ENCODE results near the gene SLCO2B1. TPM values are rescaled to one million over a fixed set of nuclear protein-coding genes. Genes with fewer than 3 reads are reported as not detected.

The SLCO2B1 gene
- total and polyA plus RNA-seq, 2 experiments from 2014 or later: 0.07 TPM; not detected in 1

- Histone ChIP-seq H3K27me3 (peaks cover 19% of the 10 kb centered on the region), H3K4me3 (no peak overlapping the region), H3K36me3 (no peaks in the 10 kb centered on the region), H3K4me1 (ENCODE audit: low read depth) (no peaks in the 10 kb centered on the region), H3K27ac (no peak overlapping the region), H3K9me3 (ENCODE audit: low read depth) (no peaks in the 10 kb centered on the region)
- DNase-seq (ENCODE audit: low read depth in 1 of 2, low spot score in 1 of 2): peak; percentile 88 to 96
- TF ChIP-seq, protein P1, sequence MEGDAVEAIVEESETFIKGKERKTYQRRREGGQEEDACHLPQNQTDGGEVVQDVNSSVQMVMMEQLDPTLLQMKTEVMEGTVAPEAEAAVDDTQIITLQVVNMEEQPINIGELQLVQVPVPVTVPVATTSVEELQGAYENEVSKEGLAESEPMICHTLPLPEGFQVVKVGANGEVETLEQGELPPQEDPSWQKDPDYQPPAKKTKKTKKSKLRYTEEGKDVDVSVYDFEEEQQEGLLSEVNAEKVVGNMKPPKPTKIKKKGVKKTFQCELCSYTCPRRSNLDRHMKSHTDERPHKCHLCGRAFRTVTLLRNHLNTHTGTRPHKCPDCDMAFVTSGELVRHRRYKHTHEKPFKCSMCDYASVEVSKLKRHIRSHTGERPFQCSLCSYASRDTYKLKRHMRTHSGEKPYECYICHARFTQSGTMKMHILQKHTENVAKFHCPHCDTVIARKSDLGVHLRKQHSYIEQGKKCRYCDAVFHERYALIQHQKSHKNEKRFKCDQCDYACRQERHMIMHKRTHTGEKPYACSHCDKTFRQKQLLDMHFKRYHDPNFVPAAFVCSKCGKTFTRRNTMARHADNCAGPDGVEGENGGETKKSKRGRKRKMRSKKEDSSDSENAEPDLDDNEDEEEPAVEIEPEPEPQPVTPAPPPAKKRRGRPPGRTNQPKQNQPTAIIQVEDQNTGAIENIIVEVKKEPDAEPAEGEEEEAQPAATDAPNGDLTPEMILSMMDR (IDR thresholded peaks at IDR 0.05; ENCODE audit: low read depth, low read length): peak; percentile 64
Measured at GRCh38 chr11:75214411-75214821, 63.5 kb downstream of the SLCO2B1 start.

GRCh38 chr11:75214843-75215242 is 63.9 kb downstream of the SLCO2B1 start:
- Histone ChIP-seq H3K36me3 (no peaks in the 10 kb centered on the region), H3K4me3 (no peak overlapping the region), H3K4me1 (ENCODE audit: low read depth) (no peaks in the 10 kb centered on the region), H3K9me3 (ENCODE audit: low read depth) (no peaks in the 10 kb centered on the region), H3K27me3 (peaks cover 19% of the 10 kb centered on the region), H3K27ac (no peak overlapping the region)
- DNase-seq (ENCODE audit: low read depth in 1 of 2, low spot score in 1 of 2): no peak
- TF ChIP-seq, protein P1 (IDR thresholded peaks at IDR 0.05; ENCODE audit: low read depth, low read length): no peak

GRCh38 chr11:75219869-75220268 is 69.0 kb downstream of the SLCO2B1 start:
- H3K27me3 ChIP-seq: peaks cover 16% of the 10 kb centered on the region
- H3K36me3 ChIP-seq: no peaks in the 10 kb centered on the region
- no peak overlapping the region for H3K4me3 ChIP-seq
- no peak for DNase-seq (ENCODE audit: low read depth in 1 of 2, low spot score in 1 of 2)
- H3K27ac ChIP-seq: no peak overlapping the region
- H3K4me1 ChIP-seq (ENCODE audit: low read depth): no peaks in the 10 kb centered on the region
- TF ChIP-seq, protein P1 (IDR thresholded peaks at IDR 0.05; ENCODE audit: low read depth, low read length): no peak
- H3K9me3 ChIP-seq (ENCODE audit: low read depth): no peaks in the 10 kb centered on the region

- TF ChIP-seq, protein P1 (IDR thresholded peaks at IDR 0.05; ENCODE audit: low read depth, low read length): no peak
- H3K9me3 ChIP-seq (ENCODE audit: low read depth): no peaks in the 10 kb centered on the region
- no peak overlapping the region for H3K27ac ChIP-seq
- no peak for DNase-seq (ENCODE audit: low read depth in 1 of 2, low spot score in 1 of 2)
- H3K36me3 ChIP-seq: no peaks in the 10 kb centered on the region
- H3K27me3 ChIP-seq: no peaks in the 10 kb centered on the region
- H3K4me3 ChIP-seq: no peak overlapping the region
- no peaks in the 10 kb centered on the region for H3K4me1 ChIP-seq (ENCODE audit: low read depth)
Measured at GRCh38 chr11:75223954-75224643, 73.2 kb downstream of the SLCO2B1 start.

DNA sequence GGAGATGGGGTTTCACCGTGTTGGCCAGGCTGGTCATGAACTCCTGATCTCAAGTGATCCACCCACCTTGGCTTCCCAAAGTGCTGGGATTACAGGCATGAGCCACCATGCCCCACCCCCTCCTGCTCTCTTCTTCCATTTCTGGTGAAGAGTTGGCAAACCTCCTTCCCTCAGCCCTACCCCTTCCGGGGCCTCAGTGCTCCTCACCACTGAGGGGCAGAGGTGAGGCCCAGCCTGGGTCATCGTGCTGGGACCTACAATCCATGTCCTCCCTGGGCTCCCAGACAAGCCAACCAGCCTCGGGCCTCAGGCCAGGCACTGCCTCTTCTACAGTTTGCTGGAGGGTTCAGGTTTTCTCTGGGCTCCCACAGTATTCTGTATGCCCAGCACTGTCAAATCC is 74.9 kb downstream of the SLCO2B1 start:
- Histone ChIP-seq H3K4me1 (ENCODE audit: low read depth) (no peaks in the 10 kb centered on the region), H3K36me3 (no peaks in the 10 kb centered on the region), H3K27ac (no peak overlapping the region), H3K27me3 (no peaks in the 10 kb centered on the region), H3K9me3 (ENCODE audit: low read depth) (no peaks in the 10 kb centered on the region), H3K4me3 (no peak overlapping the region)
- DNase-seq (ENCODE audit: low read depth in 1 of 2, low spot score in 1 of 2): no peak
- TF ChIP-seq, protein P1 (IDR thresholded peaks at IDR 0.05; ENCODE audit: low read depth, low read length): no peak

Measured in cardiac muscle cell (in vitro differentiated cells and primary cell).